Fibroblast of the conjunctiva (primary cell): ENCODE results near the gene SCFD1.
"Not testable (repeated sequence)": the region's sequence is repeated elsewhere in the genome, so short reads cannot be mapped to it uniquely, and the experiment has no call there.

ENCODE experiments used
- DNase-seq: peaks from one replicate; pipeline ENCODE4 v3.0.0-alpha.2; 2010; ENCODE audit warnings: low read depth

Gene SCFD1

DNA sequence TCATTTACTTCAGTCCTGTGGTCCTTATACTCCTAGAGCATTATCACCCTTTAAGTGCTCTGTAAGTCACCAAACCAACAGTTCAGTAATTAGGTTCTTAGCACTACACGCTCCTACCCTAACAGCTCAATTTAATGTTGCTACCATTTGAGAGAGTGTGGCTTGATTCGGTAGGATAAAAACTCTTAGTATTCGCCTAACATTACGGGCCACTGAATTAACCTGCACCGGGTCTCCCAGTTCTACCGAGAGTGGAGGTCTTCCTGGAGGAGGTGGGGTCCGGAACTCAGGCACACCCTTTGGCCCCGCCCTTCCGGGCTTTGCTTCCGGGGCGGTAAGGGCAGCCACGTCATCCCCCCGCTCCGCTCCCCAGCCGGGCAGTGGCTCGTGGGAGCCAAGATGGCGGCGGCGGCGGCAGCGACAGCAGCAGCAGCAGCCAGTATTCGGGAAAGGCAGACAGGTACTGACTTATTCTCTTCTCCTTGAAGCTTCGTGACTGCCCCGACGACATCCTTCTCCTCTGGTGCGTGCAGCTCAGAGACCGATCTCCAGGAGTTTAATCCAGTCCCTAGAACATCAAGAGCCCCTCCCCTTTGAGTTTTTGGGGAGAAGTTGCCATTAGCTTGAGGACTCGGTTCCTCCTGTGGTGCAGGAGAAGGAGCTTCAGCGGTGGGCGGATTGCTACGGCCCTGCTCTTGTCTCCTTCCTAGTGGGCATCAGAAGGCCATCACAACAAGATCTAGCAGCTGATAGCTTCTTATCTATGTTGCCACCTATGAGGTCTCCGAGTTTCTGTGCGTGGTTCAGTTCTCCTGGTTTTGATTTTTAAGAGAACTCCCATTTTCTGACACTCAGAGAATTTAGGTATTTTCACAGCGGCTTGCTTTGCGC, at the start of gene SCFD1:
Gene SCFD1 (plus strand): TSS at position 380 of the 891 bp plus-strand sequence. CDS start 20 bp downstream, at position 400.
- DNase-seq: peak; percentile 81

DNA sequence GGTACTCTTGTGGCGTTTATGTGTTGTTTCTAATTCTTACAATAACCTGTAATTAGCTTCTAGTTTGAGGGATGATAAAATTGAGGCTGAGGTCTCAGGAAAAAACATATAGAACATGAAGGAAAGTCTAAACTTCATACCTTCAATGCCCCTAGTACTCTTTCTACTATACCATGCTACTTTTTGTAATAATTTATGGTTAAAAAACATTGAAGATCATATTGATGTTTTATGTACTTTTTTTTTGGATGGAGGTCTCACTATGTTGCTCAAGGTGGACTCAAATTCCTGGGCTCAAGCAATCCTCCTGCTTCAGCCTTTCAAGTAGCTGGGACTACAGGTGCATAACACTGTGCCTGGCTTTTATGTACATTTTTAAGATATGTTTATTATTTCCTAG, 49.3 kb upstream of the SCFD1 start:
- DNase-seq: no peak

- DNase-seq: no peak
These were observed 48.8 kb upstream of the SCFD1 start for GRCh38 chr14:30573226-30573814.

DNA sequence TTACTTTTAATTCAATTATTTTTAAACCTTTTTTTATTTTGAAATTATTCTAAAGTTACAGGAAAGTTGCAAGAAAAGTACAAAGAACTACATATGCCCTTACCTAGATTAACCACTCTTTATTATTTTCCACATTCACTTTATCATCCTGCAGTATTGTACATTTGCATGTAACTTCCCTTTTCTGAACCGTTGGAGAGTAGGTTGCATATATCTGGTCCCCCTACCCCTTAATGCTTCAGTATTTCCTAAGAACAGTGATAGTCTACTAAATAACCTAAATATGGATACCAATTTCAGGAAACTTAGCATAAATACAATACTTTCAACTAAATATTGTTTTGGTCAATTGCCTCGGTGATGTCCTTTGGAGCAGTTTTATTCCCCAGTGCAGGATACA, 48.2 kb upstream of the SCFD1 start:
- no peak for DNase-seq

DNA sequence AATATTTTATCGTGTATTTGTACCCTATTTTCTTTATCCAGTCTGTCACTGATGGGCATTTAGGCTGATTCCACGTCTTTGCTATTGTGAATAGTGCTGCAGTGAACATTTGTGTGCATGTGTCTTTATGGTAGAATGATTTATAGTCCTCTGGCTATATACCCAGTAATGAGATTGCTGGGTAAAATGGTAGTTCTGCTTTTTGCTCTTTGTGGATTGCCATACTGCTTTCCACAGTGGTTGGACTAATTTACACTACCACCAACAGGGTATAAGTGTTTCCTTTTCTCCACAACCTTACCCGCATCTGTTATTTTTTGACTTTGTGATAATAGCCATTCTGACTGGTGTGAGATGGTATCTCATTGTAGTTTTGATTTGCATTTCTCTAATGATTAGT, 47.3 kb upstream of the SCFD1 start:
- not testable (repeated sequence) for DNase-seq

GRCh38 chr14:30576333-30576732, 45.8 kb upstream of the SCFD1 start:
- DNase-seq: not testable (repeated sequence)

DNA sequence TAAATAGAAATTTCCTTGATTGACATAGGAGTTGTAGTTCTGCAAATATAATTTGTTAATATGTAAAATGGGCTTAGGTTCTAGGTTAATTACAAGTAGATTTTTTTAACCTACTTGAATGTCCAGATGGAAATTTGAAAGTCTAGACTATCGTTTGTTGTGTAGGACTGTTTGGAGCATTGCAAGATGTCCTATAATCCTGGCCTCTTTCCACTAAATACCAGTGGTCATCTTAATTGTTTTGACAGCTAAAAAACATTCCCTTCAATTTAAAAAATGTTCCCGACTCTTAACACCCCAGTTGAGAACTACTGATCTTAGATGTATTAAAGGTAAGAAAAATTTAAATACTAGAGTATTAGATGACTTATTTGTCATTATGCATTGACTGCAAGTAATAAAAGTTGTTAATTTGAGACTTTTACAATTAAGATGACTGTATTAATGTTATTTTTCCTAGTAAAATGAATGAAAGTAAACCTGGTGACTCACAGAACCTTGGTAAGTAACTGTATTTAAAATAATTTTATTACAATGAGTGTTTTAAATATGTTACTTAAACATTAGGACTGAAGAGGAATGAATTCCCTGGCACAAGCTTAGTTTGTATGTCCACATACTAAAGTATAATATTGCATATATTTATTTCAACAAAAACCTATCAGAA, 41.4 kb upstream of the SCFD1 start:
- no peak for DNase-seq

DNA sequence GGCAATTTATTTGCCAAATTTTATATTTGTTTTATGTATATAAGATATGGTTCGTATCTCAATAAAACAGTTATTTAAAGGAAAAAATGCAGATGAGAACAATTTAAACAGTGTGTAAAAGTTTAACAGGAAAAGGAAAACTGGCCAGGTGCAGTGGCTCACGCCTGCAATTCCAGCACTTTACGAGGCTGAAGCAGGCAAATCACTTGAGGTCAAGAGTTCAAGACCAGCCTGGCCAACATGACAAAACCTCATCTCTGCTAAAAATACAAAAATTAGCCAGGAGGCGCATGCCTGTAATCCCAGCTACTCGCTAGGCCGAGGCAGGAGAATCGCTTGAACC, 40.9 kb upstream of the SCFD1 start:
- no peak for DNase-seq

GRCh38 chr14:30582376-30582775, 39.7 kb upstream of the SCFD1 start:
- no peak for DNase-seq

- DNase-seq: no peak
These were observed 38.0 kb upstream of the SCFD1 start for GRCh38 chr14:30584058-30584630.

DNA sequence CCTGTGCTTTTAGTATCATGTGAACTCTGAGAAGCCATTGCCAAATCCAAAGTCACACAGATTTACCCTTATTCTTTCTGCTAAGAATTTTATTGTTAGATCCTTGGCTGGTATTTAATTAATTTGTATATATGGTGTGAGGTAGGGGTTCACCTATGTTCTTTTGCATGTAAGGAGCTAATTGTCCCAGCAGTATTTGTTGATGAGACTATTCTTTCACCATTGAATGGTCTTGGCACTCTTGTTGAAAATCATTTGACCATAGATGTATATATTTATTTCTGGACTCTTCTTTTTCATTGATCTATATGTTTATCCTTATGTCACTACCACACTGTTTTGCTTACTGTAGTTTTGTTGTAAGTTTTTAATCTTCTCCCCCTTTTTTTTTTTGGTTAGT, 36.9 kb upstream of the SCFD1 start:
- no peak for DNase-seq

DNA sequence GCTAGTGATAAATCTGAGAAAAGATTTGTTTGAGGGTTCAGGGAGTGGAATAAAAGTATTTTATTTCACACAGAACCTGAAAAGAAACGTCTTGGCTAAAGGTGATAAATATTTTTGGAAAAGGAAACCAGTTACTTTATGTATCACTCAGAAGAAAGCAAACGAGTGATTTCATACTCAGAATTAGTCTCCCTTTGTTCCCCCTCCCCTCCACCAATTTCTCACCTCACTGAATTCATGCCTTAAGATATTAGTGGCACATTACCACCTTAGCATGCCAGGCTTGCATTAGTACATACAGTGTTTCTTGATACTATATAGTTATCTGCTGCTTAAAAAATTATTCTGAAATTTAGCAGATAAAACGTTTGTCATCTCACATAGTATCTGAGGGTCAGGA, 35.0 kb upstream of the SCFD1 start:
- no peak for DNase-seq

GRCh38 chr14:30588873-30589272, 33.2 kb upstream of the SCFD1 start:
- DNase-seq: no peak

DNA sequence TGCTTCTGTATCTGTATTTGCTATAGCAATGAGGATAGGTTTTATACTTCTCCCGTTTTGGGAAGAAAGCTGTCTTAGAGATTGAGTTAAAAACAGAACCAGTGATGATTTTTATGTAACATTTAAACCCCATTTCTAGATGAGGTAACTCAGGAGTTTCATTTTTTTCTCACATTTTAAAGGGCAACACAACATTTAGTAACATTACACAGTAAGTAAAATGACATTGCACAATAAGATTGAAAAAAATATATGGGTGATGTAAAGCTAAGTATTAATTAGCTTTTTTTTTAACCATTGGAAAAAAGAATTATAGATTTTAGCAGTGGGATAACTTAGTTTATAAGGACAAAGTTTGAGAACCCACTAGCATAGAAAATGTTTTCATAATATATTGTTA, 25.2 kb upstream of the SCFD1 start:
- no peak for DNase-seq

DNA sequence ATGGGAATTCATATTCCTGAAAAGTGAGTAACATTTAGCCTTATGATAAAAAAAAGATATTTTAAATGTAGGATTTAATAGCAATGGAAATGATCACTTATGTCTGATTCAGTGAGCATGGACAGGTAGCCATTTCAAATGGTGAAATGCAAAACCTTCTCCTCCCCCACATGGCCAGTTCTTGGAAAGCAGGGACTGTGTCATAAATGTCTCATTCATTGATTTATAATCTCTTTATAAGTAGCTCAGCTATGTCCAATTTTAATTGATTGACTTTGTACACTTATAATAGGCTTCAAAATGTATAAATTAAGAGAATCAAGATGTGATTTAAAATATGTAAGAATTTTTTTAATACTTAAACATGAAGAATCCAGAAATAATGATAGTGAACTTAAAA, 24.6 kb upstream of the SCFD1 start:
- DNase-seq: no peak

DNA sequence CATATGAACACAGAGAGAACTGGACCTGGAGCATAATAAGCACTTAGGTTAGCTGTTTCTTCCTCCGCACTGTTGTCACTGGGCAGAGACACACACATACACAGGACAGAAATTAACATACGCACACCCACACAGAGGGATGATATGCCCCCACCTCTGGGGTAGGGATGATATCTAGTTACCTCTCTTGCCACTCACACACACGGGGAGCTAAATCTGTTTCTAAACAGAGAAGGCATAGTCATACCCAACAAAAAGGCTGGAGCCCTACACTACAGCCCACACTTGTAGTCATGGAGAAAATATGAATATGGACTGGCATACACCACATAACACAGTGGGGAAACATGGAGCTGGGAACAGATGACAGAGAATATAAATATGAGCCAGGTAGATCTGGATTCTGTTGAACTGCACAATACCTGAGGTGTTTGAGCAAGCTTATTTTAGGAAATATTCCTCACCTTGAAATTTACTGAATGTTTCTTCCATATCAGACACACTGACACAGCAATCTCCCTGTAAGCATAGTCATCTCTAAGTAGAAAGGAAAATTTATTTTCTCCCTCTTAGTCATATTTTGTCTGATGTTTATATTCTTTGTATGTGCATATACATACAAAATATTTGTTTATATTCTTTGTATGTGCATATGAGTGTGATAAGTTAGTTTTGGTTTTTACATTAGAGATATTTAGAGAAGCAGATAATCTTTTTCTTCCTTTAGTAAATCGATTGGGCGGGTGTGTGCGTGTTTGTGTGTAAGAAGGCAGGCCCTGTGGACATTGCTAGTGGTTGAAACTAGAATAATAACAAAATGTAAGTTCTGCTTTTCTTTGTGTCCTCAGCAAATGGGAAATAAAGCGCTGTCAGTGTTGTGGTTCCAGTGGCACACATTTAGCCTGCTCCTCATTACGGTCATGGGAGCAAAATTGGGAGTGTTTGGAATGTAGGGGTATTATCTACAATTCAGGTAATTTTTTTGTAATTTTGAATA, 20.9 kb upstream of the SCFD1 start:
- DNase-seq: no peak

- DNase-seq: no peak
These were observed 18.7 kb upstream of the SCFD1 start for GRCh38 chr14:30603402-30603801.

DNA sequence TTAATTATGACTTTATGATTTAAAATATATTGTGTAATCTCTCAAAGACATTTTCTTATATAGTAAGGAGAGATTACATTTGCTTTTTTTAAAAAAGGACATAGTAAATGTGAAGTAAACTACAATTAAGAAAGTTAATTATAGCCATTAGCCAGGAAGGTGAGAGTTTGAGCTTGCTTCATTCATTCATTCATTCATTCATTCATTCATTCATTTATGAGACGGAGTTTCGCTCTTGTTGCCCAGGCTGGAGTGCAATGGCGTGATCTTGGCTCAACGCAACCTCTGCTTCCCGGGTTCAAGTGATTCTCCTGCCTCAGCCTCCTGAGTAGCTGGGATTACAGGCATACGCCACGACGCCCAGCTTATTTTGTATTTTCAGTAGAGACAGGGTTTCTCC, 17.4 kb upstream of the SCFD1 start:
- not testable (repeated sequence) for DNase-seq

DNA sequence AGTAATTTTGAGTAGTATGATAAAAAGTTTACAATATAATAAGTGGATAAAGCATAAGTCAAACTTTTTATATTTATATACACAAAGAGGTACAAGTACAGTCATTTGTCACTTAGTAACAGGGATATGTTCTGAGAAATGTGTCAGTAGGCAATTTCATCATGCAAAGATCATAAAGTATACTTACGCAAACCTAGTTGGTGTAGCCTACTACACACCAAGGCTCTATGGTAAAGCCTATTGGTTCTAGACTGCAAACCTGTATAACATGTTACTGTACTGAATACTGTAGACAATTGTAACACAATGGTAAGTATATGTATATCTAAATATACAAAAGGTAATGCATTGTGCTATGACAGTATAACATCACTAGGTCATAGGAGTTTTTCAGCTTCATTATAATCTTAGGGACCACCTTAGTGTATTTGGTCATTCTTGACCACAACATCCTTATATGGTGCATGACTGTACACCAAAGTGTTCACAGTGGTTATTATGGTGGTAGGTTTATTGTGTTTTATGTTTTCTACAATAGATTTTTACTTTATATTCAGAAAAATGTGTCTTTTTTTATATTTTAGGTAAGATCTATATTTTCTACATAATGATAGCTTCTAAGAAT, 14.9 kb upstream of the SCFD1 start:
- DNase-seq: no peak

- DNase-seq: no peak
These were observed 13.5 kb upstream of the SCFD1 start for GRCh38 chr14:30608533-30609006.

GRCh38 chr14:30610787-30611343, 11.3 kb upstream of the SCFD1 start:
- peak; percentile 79 for DNase-seq
